Sigmoid colon (tissue), 4 donors: ENCODE results near the gene TRIM2.

Source experiments
- EP300 ChIP-seq, 4 donors: sonication (generic); formaldehyde crosslinking; IDR thresholded peaks; one replicate each; pipeline ENCODE4 v1.6.1; 2017; ENCODE audit warnings: antibody characterized with exemption in 4 of 4
- POLR2A ChIP-seq, 2 donors: fragments of 450-650 bp; IDR thresholded peaks; one replicate each; pipeline ENCODE4 v1.6.1; 2016; ENCODE audit warnings: antibody characterized with exemption in 2 of 2, mild to moderate bottlenecking in 2 of 2, moderate library complexity in 2 of 2
- POLR2AphosphoS5 ChIP-seq, 4 donors: sonication (generic); formaldehyde crosslinking; IDR thresholded peaks; one replicate each; pipeline ENCODE4 v1.6.1; 2017; ENCODE audit warnings: antibody characterized with exemption in 4 of 4
- TF ChIP-seq, protein P1 (sequence below), 4 experiments: fragments of 450-650 bp in 3 of 4; fragments of 200-600 bp in 1 of 4; IDR thresholded peaks; one replicate each; pipeline ENCODE4 v1.5.1; 2016 to 2019; ENCODE audit warnings: antibody characterized with exemption in 4 of 4, mild to moderate bottlenecking in 3 of 4, moderate library complexity in 2 of 4

DNA sequence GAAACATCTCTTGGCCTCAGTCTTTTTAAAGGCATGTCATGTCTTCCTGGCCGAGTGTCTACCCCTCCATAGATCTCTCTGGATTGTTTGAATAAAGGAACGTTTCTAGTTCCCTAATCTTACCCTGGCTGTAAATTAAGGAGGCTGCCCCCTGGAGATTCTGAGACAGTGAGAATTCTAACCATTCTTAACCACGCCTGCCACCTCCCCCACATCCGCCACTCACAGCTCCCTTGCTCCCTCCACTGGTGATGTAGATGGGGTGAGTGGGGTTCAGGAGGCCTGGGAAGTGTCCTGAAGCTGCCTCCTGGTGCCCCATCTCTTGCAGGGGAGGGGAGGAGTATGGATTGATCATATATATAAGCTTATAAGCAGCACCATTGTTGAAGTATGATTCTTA lies 48.0 kb upstream of the TRIM2 start:
- TF ChIP-seq, protein P1, sequence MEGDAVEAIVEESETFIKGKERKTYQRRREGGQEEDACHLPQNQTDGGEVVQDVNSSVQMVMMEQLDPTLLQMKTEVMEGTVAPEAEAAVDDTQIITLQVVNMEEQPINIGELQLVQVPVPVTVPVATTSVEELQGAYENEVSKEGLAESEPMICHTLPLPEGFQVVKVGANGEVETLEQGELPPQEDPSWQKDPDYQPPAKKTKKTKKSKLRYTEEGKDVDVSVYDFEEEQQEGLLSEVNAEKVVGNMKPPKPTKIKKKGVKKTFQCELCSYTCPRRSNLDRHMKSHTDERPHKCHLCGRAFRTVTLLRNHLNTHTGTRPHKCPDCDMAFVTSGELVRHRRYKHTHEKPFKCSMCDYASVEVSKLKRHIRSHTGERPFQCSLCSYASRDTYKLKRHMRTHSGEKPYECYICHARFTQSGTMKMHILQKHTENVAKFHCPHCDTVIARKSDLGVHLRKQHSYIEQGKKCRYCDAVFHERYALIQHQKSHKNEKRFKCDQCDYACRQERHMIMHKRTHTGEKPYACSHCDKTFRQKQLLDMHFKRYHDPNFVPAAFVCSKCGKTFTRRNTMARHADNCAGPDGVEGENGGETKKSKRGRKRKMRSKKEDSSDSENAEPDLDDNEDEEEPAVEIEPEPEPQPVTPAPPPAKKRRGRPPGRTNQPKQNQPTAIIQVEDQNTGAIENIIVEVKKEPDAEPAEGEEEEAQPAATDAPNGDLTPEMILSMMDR (IDR thresholded peaks at IDR 0.05), result no peak
- TF ChIP-seq POLR2A (IDR thresholded peaks at IDR 0.05) (no peak), POLR2AphosphoS5 (IDR thresholded peaks at IDR 0.05) (no peak), EP300 (IDR thresholded peaks at IDR 0.05) (no peak)
